ENCODE measurements around the gene TBL1XR1.
"Not testable (repeated sequence)": the region's sequence is repeated elsewhere in the genome, so short reads cannot be mapped to it uniquely, and the experiment has no call there.

The TBL1XR1 gene

GRCh38 chr3:177039490-177040274 is 157.6 kb downstream of the TBL1XR1 start:
- in situ Hi-C loops (cut with MboI; ENCODE audit: low sequenced_read_pairs), result no loop called here

GRCh38 chr3:177037241-177037640 is 160.0 kb downstream of the TBL1XR1 start:
- in situ Hi-C loops (cut with MboI; ENCODE audit: low sequenced_read_pairs), result no loop called here

- in situ Hi-C loops (cut with MboI; ENCODE audit: low sequenced_read_pairs), result no loop called here
These were observed 161.6 kb downstream of the TBL1XR1 start for GRCh38 chr3:177035676-177036075.

- in situ Hi-C loops (cut with MboI; ENCODE audit: low sequenced_read_pairs), result no loop called here
These were observed 162.3 kb downstream of the TBL1XR1 start for GRCh38 chr3:177034832-177035475.

- in situ Hi-C loops (cut with MboI; ENCODE audit: low sequenced_read_pairs), result no loop called here
These were observed 170.6 kb downstream of the TBL1XR1 start for GRCh38 chr3:177026505-177027277.

- in situ Hi-C loops (cut with MboI; ENCODE audit: low sequenced_read_pairs), result no loop called here
These were observed 181.4 kb downstream of the TBL1XR1 start for GRCh38 chr3:177015881-177016280.

- in situ Hi-C loops (cut with MboI; ENCODE audit: low sequenced_read_pairs), result no loop called here
These were observed 183.5 kb downstream of the TBL1XR1 start for GRCh38 chr3:177013681-177014280.

- in situ Hi-C loops (cut with MboI; ENCODE audit: low sequenced_read_pairs), result no loop called here
These were observed 191.4 kb downstream of the TBL1XR1 start for GRCh38 chr3:177005718-177006405.

GRCh38 chr3:177000159-177000558 is 197.1 kb downstream of the TBL1XR1 start:
- in situ Hi-C loops (cut with MboI; ENCODE audit: low sequenced_read_pairs), result not testable (repeated sequence)

GRCh38 chr3:176995946-176996345 is 201.3 kb downstream of the TBL1XR1 start:
- in situ Hi-C loops (cut with MboI; ENCODE audit: low sequenced_read_pairs), result no loop called here

- in situ Hi-C loops (cut with MboI; ENCODE audit: low sequenced_read_pairs), result no loop called here
These were observed 202.1 kb downstream of the TBL1XR1 start for GRCh38 chr3:176994891-176995781.

- in situ Hi-C loops (cut with MboI; ENCODE audit: low sequenced_read_pairs), result no loop called here
These were observed 202.9 kb downstream of the TBL1XR1 start for GRCh38 chr3:176994393-176994792.

GRCh38 chr3:176992978-176993377 is 204.3 kb downstream of the TBL1XR1 start:
- in situ Hi-C loops (cut with MboI; ENCODE audit: low sequenced_read_pairs), result no loop called here

- in situ Hi-C loops (cut with MboI; ENCODE audit: low sequenced_read_pairs), result no loop called here
These were observed 204.7 kb downstream of the TBL1XR1 start for GRCh38 chr3:176992565-176992964.

GRCh38 chr3:176988795-176989194 is 208.5 kb downstream of the TBL1XR1 start:
- in situ Hi-C loops (cut with MboI; ENCODE audit: low sequenced_read_pairs), result no loop called here

- in situ Hi-C loops (cut with MboI; ENCODE audit: low sequenced_read_pairs), result no loop called here
These were observed 209.2 kb downstream of the TBL1XR1 start for GRCh38 chr3:176987901-176988650.

- in situ Hi-C loops (cut with MboI; ENCODE audit: low sequenced_read_pairs), result no loop called here
These were observed 218.8 kb downstream of the TBL1XR1 start for GRCh38 chr3:176978441-176978840.

- in situ Hi-C loops (cut with MboI; ENCODE audit: low sequenced_read_pairs), result no loop called here
These were observed 220.0 kb downstream of the TBL1XR1 start for GRCh38 chr3:176977331-176977730.

GRCh38 chr3:176976586-176976985 is 220.7 kb downstream of the TBL1XR1 start:
- in situ Hi-C loops (cut with MboI; ENCODE audit: low sequenced_read_pairs), result no loop called here

Measured in HL-60/S4 (cell line).